ENCODE data around the gene EDIL3.
"Not testable (repeated sequence)": the region's sequence is repeated elsewhere in the genome, so short reads cannot be mapped to it uniquely, and the experiment has no call there.

EDIL3 gene

GRCh38 chr5:84381502-84382362, 2.9 kb downstream of the EDIL3 start:
- DNase-seq, result no peak

GRCh38 chr5:84379749-84380148, 4.9 kb downstream of the EDIL3 start:
- DNase-seq, result no peak

- DNase-seq, result no peak
Measured at GRCh38 chr5:84378961-84379360, 5.7 kb downstream of the EDIL3 start.

- no peak for DNase-seq
Measured at GRCh38 chr5:84378420-84378819, 6.3 kb downstream of the EDIL3 start.

GRCh38 chr5:84376346-84376745, 8.3 kb downstream of the EDIL3 start:
- DNase-seq, result no peak

- DNase-seq, result no peak
Measured at GRCh38 chr5:84374568-84374967, 10.1 kb downstream of the EDIL3 start.

GRCh38 chr5:84373506-84373905, 11.2 kb downstream of the EDIL3 start:
- DNase-seq, result no peak

GRCh38 chr5:84372066-84372695, 12.5 kb downstream of the EDIL3 start:
- no peak for DNase-seq

GRCh38 chr5:84370176-84370575, 14.5 kb downstream of the EDIL3 start:
- no peak for DNase-seq

GRCh38 chr5:84364043-84364442, 20.6 kb downstream of the EDIL3 start:
- DNase-seq, result no peak

- no peak for DNase-seq
Measured at GRCh38 chr5:84362061-84362720, 22.5 kb downstream of the EDIL3 start.

GRCh38 chr5:84361572-84361971, 23.1 kb downstream of the EDIL3 start:
- DNase-seq, result no peak

GRCh38 chr5:84360056-84360455, 24.6 kb downstream of the EDIL3 start:
- DNase-seq, result no peak

GRCh38 chr5:84354101-84354500, 30.6 kb downstream of the EDIL3 start:
- no peak for DNase-seq

- DNase-seq, result no peak
Measured at GRCh38 chr5:84344788-84345187, 39.9 kb downstream of the EDIL3 start.

- no peak for DNase-seq
Measured at GRCh38 chr5:84343171-84343570, 41.5 kb downstream of the EDIL3 start.

GRCh38 chr5:84332106-84332505, 52.6 kb downstream of the EDIL3 start:
- no peak for DNase-seq

- no peak for DNase-seq
Measured at GRCh38 chr5:84327591-84327990, 57.1 kb downstream of the EDIL3 start.

- no peak for DNase-seq
Measured at GRCh38 chr5:84322646-84323045, 62.0 kb downstream of the EDIL3 start.

GRCh38 chr5:84317826-84318225, 66.9 kb downstream of the EDIL3 start:
- DNase-seq, result not testable (repeated sequence)

GRCh38 chr5:84312280-84312679, 72.4 kb downstream of the EDIL3 start:
- not testable (repeated sequence) for DNase-seq

- not testable (repeated sequence) for DNase-seq
Measured at GRCh38 chr5:84309850-84310249, 74.8 kb downstream of the EDIL3 start.

- no peak for DNase-seq
Measured at GRCh38 chr5:84306601-84307000, 78.1 kb downstream of the EDIL3 start.
